ENCODE measurements around the gene VTI1A.

Gene VTI1A

DNA sequence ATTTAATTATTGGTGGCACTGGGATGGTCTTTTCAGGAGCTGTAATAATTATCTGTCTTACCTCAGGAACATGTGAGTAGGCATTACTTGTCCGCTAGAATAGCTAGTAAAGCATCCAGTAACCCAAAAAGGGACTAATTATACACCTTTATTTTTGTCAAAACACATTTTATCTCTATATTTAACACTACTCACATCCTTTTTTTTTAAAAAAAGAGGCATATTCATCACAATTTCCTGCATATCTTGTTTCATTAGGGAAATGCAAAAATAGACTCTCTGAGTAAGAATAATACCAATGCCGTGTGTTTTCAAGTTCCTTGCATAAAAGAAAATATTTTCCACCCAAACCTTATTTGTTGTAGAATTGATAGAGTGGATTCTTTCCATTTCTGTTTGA lies 99.5 kb downstream of the VTI1A start:
- no peak for DNase-seq (ENCODE audit: low read depth)

DNA sequence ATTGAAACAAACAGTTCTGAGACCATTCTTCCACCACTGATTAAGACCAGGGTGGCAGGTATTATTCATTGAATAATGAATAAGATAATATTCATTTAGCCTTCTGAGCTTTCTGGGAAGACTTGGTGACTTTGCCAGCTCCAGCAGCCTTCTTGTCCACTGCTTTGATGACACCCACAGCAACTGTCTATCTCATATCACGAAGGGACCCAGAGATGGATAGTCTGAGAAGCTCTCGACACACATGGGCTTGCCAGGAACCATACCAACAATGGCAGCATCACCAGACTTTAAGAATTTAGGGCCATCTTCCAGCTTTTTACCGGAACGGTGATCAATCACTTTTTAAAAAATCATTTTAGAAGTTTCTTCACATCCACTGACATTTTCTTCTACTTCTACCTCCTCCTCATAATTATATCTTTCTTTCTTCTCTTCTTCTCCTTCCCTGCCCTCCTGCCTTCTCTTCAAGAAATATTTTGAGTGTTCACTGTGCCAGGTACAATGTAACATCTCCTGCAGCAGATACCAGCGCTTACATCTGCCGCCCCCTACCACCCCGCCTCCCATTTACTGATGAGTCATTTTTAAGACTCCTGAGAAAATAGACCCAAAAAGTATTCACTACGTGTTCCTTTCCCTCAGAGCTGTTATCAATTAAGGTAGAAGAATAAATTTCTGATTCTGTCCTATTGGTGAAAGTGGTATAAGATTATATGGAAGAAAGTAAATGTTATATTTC lies 101.7 kb downstream of the VTI1A start:
- DNase-seq (ENCODE audit: low read depth) = no peak

DNA sequence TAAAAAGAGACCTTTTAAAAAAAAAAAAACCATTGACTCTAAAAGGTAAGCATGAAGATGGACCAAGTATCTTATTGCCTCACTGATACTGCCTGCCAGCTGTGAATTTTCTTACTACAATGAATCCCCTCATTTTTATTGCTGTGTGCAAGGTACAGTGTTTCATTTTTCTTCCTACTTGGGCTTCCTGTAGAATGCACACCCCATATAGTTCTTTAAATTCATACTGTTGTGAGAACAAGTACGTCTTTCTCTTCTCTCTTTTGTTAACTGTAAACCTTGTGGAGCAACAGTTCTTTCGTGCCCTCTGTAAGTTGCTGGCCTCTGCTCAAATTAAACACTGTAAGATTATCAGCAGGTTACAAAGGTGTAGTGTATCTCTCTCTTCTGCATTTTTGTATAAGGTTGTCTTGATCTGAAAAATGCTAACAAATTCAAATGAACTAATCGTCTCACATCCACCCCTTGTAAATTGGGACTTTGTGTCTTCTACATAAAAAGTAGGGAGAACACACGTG lies 105.6 kb downstream of the VTI1A start:
- DNase-seq (ENCODE audit: low read depth) = no peak

DNA sequence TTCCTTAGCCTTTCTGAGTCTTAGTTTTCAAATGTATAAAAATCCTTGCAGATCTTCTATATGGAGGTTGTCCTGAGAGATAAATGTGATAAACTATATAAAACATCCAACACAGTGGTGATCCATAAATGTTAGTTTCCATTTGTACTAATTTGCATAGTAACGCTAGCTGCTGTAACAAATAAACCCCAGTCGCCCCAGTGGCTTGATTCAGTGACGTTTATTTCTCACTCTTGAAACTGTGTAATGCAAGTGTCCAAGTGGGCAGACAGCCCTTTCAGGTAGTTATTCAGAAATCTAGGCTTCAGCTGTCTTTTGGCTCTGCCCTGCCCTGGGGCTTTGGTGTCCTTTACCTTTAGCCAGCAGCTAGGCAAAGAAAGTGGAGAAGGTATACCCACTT lies 106.3 kb downstream of the VTI1A start:
- DNase-seq (ENCODE audit: low read depth) = no peak

DNA sequence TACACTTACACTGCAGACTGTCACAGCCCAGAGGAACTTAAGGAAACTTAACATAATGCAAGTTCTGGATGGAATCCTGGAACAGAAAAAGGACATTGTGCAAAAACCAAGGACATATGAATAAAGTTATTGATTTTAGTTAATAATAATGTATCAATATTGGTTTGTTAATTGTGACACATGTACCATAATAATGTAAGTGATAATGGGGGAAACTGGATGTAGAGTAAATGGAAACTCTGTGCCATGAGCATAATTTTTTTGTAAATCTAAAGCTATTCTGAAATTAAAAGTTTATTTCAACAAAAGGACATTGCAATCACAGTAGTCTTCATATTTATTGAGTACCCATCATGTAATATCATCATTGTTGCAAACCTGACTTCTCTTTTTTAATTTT lies 107.2 kb downstream of the VTI1A start:
- no peak for DNase-seq (ENCODE audit: low read depth)

DNA sequence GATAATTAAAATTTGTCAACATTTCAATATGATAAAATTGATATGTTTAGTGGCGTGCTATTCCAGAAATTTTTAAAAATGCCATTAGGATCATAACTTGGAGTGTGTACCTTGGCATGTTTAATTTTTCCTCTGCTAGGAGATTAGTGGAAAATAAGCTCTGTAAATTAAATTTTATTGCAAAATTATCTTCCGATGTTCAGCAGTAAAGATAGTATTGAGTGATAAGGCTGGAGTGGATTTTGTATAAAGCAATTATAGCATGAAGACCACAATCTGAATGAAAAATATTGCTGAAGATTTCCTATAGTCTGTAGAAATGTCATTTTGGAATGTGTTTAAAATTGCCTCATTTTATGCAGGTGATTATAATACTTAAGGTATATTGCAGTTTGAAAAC lies 110.2 kb downstream of the VTI1A start:
- no peak for DNase-seq (ENCODE audit: low read depth)

DNA sequence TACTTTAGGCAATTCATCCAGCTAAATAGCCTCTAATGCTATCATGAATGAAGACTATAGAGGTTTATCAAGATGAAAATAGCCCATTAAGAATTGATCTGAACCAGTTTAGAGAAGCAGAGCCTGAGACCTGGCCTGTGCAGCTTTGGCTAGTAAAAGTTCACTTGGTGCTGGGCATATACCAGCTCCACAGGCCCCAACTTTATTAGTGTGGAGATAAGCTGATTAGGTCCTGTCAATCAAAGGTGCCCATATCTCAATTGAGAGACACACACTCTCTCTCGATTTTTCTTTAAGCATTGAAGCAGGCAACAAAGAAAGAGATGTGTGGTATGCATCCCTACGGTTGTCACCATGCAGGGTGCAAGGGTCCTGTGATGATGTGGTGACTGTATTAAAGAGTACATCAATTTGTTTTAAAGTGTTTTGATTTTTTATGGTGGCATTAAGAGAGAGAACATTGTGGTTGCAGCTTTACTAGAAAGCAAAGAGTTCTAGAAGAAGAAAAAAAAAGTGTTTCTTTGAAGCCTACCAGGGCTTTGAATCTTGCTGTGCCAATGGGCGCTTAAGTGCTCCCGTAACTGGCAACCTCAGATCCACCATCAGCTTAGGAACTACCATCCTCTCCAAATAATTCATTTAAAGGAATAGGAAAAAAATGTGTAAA lies 111.6 kb downstream of the VTI1A start:
- DNase-seq (ENCODE audit: low read depth) = no peak

DNA sequence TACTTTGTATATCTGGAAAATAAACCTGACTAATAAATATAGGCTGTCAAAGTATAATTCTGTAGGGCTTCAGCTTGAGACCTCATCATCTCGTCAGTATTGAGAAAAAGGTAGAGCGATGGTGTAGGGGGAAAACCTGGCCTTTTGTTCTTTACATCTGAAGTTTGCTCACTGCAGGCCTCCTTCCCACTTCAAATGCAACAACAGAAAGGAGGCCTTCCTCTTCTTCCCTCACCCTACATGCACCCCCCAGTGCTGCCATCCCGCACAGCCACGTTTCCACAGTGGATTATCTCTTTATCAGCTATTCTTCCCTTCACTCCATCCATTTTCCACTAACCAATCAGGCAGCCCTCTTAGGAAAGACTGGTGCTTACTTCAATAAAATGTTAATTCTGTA lies 112.3 kb downstream of the VTI1A start:
- DNase-seq (ENCODE audit: low read depth) = no peak

DNA sequence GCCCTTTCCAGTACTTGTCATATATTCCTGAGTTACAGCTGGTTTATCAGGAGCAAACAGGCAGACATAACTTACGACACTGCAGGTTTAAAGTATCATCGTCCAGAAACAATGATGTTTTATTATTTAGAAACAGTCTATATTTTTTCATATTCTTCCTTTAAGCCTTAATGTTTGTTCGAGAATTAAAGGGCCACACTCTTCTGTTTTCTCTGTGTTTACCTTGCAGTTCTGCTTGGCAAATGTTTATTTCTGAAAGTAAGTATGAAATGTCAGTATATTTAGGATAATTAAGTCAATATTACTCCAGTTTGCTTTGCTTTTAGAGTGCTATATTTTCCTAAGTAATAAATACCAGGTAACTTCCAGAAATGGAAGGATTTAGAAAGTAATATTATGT lies 115.1 kb downstream of the VTI1A start:
- no peak for DNase-seq (ENCODE audit: low read depth)

DNA sequence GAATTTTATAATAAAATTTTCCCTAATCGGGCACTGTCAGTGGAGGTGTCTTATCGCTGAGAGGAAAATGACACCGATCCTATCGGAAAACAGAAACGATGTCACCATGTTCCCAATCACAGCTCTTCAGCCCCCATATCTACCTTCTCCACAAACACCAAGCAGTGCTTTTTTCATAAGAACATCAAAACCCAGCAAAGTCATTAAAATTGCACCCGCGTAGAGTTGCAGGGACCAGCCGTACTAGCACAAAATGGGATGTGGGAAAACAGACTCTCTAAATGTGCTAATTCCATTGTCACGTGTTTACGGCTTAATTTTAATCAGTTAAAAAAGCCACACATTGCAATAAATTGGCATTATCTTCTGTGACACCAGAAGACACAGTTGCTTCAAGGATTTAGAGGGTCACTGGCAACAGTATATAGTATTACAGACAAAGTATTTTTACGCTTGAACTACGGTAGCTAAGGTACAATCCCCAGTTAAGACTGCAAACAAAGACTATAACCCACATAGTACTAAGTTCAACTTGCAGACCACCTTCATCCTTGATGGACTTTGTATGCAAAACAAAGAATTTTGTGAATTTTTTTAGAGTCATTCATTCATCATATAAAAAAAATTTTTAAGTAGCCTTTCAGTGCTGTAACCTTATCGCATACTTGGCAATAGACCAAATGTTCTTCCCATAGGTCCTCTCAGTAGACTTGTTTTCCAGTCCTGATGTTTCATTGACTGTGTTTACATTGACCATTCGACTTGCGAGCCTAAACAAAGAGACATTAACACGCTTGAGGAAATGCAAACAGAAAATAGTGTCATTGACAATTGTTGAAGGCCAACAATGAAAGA lies 116.0 kb downstream of the VTI1A start:
- DNase-seq (ENCODE audit: low read depth) = no peak

DNA sequence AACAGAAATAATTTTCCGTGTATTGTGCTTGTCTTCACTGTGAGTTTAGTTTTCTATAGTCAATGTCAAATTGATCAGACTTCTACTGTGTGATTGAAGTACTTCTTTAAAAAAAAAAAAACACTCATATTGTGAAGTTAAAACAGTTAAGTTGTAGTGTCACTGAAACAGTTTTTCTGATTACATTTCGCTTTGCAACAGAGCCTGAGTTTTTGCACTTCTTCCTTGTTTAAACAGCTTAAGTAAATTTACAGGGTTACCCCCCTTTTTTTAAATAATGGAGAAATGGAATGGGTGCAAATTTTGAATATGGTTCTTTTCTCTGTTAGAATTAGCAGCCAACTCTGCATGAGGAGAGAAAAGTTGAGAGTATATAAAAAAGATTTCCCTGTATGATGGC lies 117.3 kb downstream of the VTI1A start:
- no peak for DNase-seq (ENCODE audit: low read depth)

DNA sequence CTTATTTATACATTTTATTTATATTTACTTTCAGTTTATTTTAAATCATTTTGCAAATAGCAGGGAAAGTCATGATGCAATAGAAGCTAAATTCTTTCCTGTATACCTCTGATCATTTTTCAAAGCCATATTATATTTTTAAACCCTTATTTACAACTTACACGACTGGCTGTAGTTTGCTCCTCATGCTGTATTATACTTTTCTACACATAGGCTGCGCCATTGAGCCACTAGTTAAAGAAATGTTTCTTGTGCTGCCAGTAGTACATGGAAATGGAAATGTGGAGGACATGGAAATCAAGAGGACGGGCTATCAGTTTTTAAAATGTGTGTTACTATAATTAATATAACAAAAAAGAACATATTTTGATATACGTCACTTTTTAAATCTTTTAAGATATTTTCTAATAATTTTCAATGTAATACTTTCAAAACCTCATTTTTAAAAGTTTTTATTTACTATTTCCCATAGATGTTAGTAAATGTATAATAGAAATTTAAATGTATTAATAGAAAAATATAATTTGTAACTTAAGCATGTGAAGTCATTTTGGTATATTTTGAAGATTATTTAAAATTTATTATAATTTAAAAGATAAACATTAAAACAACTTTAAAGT lies 118.5 kb downstream of the VTI1A start:
- no peak for DNase-seq (ENCODE audit: low read depth)

DNA sequence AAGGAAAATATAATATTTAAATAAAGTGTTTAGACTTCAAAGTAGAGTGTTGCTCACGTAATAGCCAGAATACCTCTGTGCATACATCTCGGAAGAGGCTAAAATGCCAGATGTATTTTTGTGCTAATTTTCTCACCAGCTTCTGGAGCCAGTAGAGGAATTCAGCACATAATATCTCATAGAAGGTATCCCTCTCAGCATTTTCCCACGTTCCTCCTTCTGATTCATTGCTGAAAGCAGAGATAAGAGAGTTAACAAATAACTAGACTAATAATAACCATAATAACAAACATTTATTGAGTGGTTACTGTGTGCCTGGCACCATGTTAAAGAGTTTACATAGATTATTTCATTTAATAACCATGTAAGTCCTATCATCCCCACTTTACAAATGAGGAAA lies 123.6 kb downstream of the VTI1A start:
- no peak for DNase-seq (ENCODE audit: low read depth)

DNA sequence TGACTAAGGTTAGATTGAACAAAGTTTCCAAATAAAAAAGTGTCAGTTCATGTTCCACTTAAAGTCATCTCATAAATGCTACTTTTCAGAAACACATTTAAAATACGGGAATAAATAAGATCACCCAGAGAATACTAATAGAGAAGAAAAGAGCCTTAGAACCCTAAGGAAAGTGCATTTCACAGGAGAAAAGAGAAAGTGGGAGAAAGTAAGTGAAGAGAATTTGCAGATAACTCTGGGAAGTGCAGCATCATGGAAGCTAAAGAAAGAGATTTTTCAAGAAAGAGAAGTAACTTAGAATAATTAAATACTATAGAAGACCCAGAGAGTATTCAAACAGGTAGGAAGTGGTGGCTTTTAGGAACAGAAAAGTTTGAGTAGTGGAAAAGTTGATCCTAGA lies 132.6 kb downstream of the VTI1A start:
- no peak for DNase-seq (ENCODE audit: low read depth)

DNA sequence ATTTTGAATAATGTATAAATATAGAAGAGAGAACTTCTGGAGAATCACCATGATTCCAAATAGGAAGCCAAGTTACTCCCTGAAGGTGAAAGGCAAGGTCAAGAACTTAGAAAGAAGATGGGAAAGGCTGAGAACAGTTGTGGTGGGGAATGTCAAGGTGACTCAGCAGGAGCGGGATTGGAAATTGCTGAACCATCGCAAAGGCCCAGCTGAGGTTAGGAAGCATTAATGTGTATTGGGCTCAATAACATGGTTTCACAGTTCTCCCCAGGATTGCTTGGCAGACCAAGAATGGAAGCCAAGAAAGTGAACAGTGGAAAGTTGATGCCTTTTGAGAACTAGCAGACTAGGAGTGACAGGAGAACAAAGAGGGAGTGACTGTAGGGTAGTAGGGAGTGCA lies 133.3 kb downstream of the VTI1A start:
- no peak for DNase-seq (ENCODE audit: low read depth)

DNA sequence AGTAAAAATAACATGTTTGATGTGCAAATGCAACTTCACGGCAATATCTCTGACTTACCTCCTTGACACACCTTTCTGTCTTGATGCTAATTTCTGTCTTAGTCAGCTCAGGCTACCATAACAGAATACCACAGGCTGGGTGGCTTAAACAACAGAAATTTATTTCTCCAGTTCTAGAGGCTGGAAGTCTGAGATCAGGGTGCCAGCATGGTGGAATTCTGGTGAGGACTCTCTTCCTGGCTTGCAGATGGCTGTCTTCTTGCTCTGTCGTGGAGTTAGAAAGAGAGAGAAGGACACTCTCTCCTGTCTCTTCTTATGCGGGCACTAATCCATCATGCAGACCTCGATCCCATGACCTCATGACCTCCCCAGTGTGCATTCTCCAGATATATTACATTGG lies 134.9 kb downstream of the VTI1A start:
- DNase-seq (ENCODE audit: low read depth) = no peak

DNA sequence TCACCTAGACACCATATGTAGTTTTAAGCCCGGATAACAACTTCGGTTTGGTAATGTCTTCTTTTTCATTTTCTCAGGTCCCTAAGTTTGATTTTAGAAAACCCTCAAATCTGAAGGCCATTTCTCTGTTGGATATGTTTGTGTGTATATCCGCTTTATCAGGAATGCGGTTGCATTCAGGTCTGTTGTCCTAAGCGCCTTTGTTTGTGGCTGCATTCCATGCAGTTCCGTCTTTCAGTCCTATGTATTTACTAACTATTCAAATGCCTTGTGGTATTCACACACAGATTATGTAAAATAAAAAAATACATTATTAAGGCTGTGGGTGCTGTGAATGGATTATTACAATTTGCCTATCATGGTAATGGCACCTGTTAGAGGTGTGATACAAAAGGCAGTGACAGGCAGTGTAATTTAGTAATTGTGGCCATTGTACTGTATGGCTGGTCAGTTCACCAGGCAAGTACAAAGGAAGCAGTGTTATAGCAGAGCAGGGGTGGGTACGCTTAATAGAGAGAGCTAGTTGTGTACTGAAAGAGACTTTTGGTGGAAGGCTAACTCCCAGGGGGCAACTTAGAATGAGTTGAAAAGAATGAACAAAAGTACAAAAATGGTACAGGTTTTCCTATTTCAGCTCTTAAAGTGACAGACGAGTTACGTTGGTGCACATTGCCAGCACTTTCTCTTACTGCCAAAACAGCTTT lies 136.4 kb downstream of the VTI1A start:
- DNase-seq (ENCODE audit: low read depth) = no peak

DNA sequence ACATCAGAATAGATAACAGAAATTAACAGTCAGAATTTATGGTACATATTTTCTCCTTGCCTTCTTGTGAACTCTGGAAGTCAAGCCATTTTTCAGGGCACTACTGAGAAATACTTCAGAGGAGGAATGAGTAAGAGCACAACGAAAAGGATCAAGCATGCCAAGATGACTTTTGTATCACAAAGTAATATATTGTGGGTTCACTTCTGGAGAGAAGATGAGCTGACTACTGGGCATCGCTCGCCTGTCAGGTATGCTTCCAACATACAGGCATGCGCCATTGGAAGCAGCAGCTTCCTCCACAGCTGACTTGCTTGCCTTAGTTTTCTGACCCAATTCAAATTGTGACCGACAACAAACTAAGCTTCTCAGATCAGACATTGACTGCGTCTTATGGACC lies 137.3 kb downstream of the VTI1A start:
- DNase-seq (ENCODE audit: low read depth) = no peak

DNA sequence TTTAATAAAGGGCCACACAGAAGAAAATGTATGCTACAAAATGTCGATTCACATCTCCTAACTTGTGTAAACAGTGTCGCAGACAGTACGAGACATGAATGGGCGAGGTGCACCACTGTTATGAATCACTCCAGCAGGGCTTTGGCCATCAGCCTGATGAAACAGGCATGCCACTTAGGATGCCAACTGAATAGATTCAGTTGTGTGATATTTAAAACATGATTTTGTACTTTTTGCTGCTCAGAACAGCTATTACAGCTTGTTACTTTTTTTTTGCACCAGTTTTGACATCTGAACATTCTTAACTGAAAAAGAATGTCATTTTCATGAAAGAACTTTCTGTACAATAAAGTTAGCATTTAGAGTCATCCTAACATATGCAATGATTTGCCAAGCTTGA lies 138.1 kb downstream of the VTI1A start:
- no peak for DNase-seq (ENCODE audit: low read depth)

DNA sequence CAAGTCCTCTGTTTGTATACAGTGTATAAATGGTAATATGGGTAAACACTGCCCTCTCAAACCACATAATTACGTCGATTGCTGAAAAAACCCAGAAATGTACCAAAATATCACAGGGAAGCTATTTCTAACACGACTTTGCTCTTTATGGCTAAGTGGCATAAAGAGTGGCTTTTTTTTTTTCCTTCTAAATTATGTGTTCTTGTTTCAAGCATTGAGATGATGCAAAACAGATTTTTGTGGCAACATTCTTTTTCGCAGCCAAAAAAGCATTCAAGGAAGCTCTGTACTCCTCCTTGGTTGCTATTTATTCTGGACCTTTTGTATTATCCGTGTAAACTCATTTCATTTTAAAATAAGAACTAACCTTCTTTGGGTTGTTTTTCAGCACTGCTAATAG lies 138.9 kb downstream of the VTI1A start:
- DNase-seq (ENCODE audit: low read depth) = no peak

DNA sequence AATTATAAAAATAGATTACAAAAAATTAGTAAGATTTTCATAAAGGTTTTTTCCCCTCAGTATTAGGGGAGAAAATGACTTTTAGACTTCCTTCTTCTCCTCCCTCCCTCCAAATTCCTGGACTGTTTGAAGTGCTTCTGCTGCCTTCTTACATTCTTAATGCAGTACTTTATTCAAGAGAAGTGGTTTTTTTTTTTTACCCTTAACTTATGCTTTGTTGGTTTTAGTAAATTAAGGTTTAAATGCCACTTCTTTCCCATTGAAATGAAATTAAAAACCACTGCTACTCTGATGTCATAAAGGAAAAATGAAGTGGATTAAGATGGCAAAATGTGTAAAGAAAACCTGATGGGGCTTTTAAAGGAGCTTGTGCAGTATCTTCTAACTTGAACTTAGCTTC lies 140.7 kb downstream of the VTI1A start:
- no peak for DNase-seq (ENCODE audit: low read depth)
